Right lobe of liver (tissue), 6 donors: ENCODE measurements around the gene P2RY14. TPM values are rescaled to one million over a fixed set of nuclear protein-coding genes. Genes with fewer than 3 reads are reported as not detected.

Experiments used
- ATAC-seq, 4 donors: fragments of 200-7000 bp; cut with Tn5 transposase; one replicate each; pipeline ENCODE4 v1.9.1; 2020; ENCODE audit warnings: mild to moderate bottlenecking in 4 of 4, moderate library complexity in 4 of 4
- DNase-seq, 3 donors: peaks; one replicate each; pipeline ENCODE4 v3.0.0-alpha.2; 2020
- H3K27ac ChIP-seq, 3 donors: fragments of 200-600 bp; one replicate each; pipeline ENCODE4 v1.8.0; 2022
- H3K27me3 ChIP-seq, 2 donors: fragments of 200-600 bp; one replicate each; pipeline ENCODE4 v1.8.0; 2022
- H3K36me3 ChIP-seq, 4 donors: fragments of 200-600 bp; sonication (generic) in 1 of 4; one replicate each; pipeline versions ENCODE4 v1.5.1 to v1.8.0; 2017 to 2022; ENCODE audit warnings: control low read depth in 1 of 4
- H3K4me1 ChIP-seq, 4 donors: fragments of 200-600 bp; sonication (generic) in 1 of 4; one replicate each; pipeline versions ENCODE4 v1.5.1 to v1.8.0; 2017 to 2022; ENCODE audit warnings: control low read depth in 1 of 4
- H3K4me3 ChIP-seq, 3 donors: fragments of 200-600 bp; one replicate each; pipeline ENCODE4 v1.8.0; 2022
- H3K9me3 ChIP-seq, 4 donors: fragments of 200-600 bp; sonication (generic) in 1 of 4; one replicate each; pipeline versions ENCODE4 v1.5.1 to v1.8.0; 2017 to 2022; ENCODE audit warnings: control low read depth in 1 of 4
- POLR2A ChIP-seq: fragments of 450-650 bp; IDR thresholded peaks from one replicate; pipeline ENCODE4 v1.6.1; 2017; ENCODE audit warnings: antibody characterized with exemption, mild to moderate bottlenecking
- WGBS: methylation state at CpG from one replicate; pipeline ENCODE4 v1.1.6; 2018; ENCODE audit warnings: low coverage, low lambda C conversion rate; ENCODE audit not compliant: insufficient coverage; ENCODE audit errors: missing lambda C conversion rate; 5-methylcytosine and 5-hydroxymethylcytosine counted together
- intact Hi-C, 2 donors: fragments of 100-400 bp; cut with DNase I; formaldehyde crosslinking; loops; one replicate each; pipeline versions ENCODE4 v1.11.2 to v1.14.1; 2022
- total RNA-seq, 6 experiments: library from RNA; depleted of rRNA in 2 of 6; stranded (reverse); fragments of >200 nt in 2 of 6; fragmentation: NEBNext Ultra II Directional in 3 of 6; extraction: Animal tissue kit (Norgen Biotek cat#: 25700) in 3 of 6; gene quantifications; one replicate each; pipeline versions ENCODE4 v1.1.0 to v1.2.4, GENCODE V29; 2016 to 2023
- TF ChIP-seq, protein P1 (sequence below), 4 donors: fragments of 200-600 bp in 3 of 4; fragments of 450-650 bp in 1 of 4; IDR thresholded peaks; one replicate each; pipeline versions ENCODE4 v1.5.1 to v1.8.0; 2016 to 2022; ENCODE audit warnings: antibody characterized with exemption in 4 of 4, mild to moderate bottlenecking in 2 of 4
- donor health status: DM: no; HTN: yes; CAD: no.
- donor health status: DM: no; HTN: no; CAD: no.
- donor health status: DM: no; HTN: no; CAD: no.
- donor health status: DM: no; HTN: yes; CAD: no.
- donor health status: DM: no; HTN: yes; CAD: no.

P2RY14 gene
- total RNA-seq, 6 experiments from 2014 or later: 0.12 to 0.18 (median 0.12) TPM; not detected in 3

- no peak for DNase-seq
- intact Hi-C loops: no loop called here
- Histone ChIP-seq H3K4me1 (no peaks in the 10 kb centered on the region), H3K27ac (no peak overlapping the region), H3K9me3 (no peaks in the 10 kb centered on the region), H3K36me3 (no peaks in the 10 kb centered on the region), H3K4me3 (no peak overlapping the region), H3K27me3 (no peaks in the 10 kb centered on the region)
- peak in 3 of 4 donors; percentile 30 to 51 (median 32) for ATAC-seq
- 41% methylated on average over 5 of the region's 5 CpGs for WGBS
- TF ChIP-seq, protein P1, sequence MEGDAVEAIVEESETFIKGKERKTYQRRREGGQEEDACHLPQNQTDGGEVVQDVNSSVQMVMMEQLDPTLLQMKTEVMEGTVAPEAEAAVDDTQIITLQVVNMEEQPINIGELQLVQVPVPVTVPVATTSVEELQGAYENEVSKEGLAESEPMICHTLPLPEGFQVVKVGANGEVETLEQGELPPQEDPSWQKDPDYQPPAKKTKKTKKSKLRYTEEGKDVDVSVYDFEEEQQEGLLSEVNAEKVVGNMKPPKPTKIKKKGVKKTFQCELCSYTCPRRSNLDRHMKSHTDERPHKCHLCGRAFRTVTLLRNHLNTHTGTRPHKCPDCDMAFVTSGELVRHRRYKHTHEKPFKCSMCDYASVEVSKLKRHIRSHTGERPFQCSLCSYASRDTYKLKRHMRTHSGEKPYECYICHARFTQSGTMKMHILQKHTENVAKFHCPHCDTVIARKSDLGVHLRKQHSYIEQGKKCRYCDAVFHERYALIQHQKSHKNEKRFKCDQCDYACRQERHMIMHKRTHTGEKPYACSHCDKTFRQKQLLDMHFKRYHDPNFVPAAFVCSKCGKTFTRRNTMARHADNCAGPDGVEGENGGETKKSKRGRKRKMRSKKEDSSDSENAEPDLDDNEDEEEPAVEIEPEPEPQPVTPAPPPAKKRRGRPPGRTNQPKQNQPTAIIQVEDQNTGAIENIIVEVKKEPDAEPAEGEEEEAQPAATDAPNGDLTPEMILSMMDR (IDR thresholded peaks at IDR 0.05): no peak
- no peak for TF ChIP-seq POLR2A
These were observed 95.1 kb downstream of the P2RY14 start for GRCh38 chr3:151183265-151183671.

DNA sequence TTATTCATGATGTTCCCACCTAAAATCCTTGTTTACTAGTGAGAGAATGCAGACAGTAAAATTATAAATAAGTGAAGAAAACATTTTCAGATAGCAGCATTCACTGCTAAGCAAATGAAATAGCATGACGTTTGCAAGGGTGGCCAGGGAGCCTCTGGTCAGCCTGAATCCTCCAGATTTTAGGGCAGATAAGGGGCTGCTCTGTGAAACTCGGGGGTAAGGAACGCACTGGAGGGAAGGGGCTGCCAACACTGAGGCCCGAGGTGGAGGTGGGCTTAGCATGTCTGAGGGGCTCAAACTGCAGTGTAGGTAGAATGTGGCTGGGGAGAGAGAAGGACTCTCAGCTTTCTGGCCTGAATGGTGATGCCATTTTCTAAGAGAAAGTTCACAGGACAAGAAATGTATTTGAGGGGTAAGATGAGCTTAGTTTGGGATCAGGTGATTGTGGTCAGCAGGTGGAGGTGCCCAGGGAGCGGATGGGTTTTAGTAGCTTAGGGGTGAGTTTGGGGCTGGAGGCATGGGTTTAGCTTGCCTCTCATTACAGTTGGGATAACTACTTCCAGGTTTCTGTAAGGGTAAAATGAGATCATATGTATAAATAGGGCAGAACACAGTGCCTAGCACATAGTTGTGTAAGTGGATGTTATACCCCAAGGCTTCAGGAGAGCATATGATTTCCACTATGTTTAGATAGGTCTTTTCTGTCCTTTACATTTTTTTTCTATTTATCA lies 95.8 kb downstream of the P2RY14 start:
- no peak for ATAC-seq
- H3K36me3 ChIP-seq: no peaks in the 10 kb centered on the region
- WGBS: 69% methylated on average over 5 of the region's 5 CpGs
- no peak for TF ChIP-seq POLR2A
- TF ChIP-seq, protein P1 (IDR thresholded peaks at IDR 0.05): no peak
- H3K27me3 ChIP-seq: no peaks in the 10 kb centered on the region
- H3K9me3 ChIP-seq: no peaks in the 10 kb centered on the region
- H3K4me3 ChIP-seq: no peak overlapping the region
- no peak overlapping the region for H3K27ac ChIP-seq
- intact Hi-C loops: no loop called here
- no peak for DNase-seq
- no peaks in the 10 kb centered on the region for H3K4me1 ChIP-seq

DNA sequence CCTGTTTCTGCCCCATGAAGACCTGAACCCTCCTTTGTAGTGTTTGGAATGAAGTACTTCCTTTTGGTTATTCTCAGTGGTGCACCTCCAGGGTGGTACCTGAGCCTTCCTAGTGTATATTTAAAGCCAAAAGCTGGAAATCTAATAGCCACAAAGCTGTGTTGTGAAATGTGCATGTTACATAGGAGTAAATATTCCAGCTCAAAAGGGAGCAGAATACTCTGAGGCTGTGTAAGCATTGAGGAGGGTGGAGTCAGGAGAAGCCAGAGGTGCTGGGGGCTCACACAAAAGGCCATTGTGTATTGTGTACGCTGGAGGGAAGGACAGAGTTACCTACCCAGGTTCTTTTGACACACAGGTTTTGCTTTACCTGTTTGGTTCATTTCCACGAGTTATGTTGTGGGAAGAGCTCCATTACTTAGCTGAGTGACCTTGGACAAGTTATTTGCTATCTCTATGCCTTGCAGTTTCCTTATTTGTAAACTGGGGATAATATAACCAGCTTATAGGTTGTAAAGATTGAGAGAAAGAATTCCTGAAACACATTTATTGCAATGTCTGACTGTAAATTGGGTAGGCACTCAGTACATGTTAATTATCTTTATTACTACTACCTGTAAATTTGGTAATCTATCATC lies 100.0 kb downstream of the P2RY14 start:
- Histone ChIP-seq H3K27me3 (no peaks in the 10 kb centered on the region), H3K4me1 (peaks cover 0 to 12% (median 0%) of the 10 kb centered on the region in 4 donors), H3K4me3 (no peak overlapping the region), H3K27ac (no peak overlapping the region), H3K36me3 (no peaks in the 10 kb centered on the region), H3K9me3 (no peaks in the 10 kb centered on the region)
- DNase-seq: no peak
- TF ChIP-seq, protein P1 (IDR thresholded peaks at IDR 0.05): no peak
- TF ChIP-seq POLR2A: no peak
- intact Hi-C loops: no loop called here
- WGBS: 100% methylated on average over 1 of the region's 2 CpGs
- ATAC-seq: peak in 2 of 4 donors; percentile 27 to 47

DNA sequence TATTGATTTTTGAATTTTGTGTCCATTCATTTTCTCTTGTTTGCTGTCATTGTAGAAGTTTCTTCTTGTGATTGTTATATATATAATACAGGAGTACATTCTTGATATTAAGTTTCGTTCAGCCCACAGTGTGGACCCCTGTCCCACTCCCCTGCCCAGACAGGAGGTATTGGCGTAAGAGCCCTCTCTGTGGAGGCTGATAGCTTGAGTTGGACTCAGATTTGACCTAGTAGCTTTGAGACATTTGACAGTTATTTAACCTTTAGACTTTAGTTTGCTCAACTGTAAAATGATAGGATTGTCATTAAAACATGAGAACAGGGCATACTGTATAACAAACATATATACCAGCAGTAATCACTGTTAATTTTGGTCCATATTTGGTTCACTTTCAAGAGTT lies 102.4 kb downstream of the P2RY14 start:
- 39% methylated on average over 2 of the region's 2 CpGs for WGBS
- Histone ChIP-seq H3K27ac (no peak overlapping the region), H3K4me3 (no peak overlapping the region), H3K36me3 (no peaks in the 10 kb centered on the region), H3K27me3 (no peaks in the 10 kb centered on the region), H3K9me3 (no peaks in the 10 kb centered on the region), H3K4me1 (peaks cover 0 to 12% (median 0%) of the 10 kb centered on the region in 4 donors)
- no peak for ATAC-seq
- intact Hi-C loops: no loop called here
- DNase-seq: no peak
- no peak for TF ChIP-seq POLR2A
- TF ChIP-seq, protein P1 (IDR thresholded peaks at IDR 0.05): no peak
